ENCODE data around the gene LPP. TPM values are rescaled to one million over a fixed set of nuclear protein-coding genes. Genes with fewer than 3 reads are reported as not detected.

The LPP gene
- total RNA-seq, 1 donor from 2014 or later: 184 TPM

- no peaks in the 10 kb centered on the region for H3K9me3 Mint-ChIP-seq (ENCODE audit: unreplicated experiment)
- no peaks in the 10 kb centered on the region for H3K27me3 Mint-ChIP-seq (ENCODE audit: unreplicated experiment)
- no peak overlapping the region for H3K27ac Mint-ChIP-seq (ENCODE audit: unreplicated experiment)
- no peak overlapping the region for H3K4me3 Mint-ChIP-seq (ENCODE audit: unreplicated experiment)
- H3K36me3 Mint-ChIP-seq (ENCODE audit: unreplicated experiment): peaks cover 1% of the 10 kb centered on the region
- no peak for TF ChIP-seq CTCF (IDR thresholded peaks at IDR 0.05)
- DNase-seq (ENCODE audit: extremely low spot score, unreplicated experiment): no peak
- peaks cover 2% of the 10 kb centered on the region for H3K4me1 Mint-ChIP-seq (ENCODE audit: unreplicated experiment)
These were observed 569.0 kb downstream of the LPP start for GRCh38 chr3:188722963-188723362.

GRCh38 chr3:188727052-188727451, 573.1 kb downstream of the LPP start:
- Mint-ChIP-seq H3K36me3 (ENCODE audit: unreplicated experiment) (peaks cover 12% of the 10 kb centered on the region), H3K4me1 (ENCODE audit: unreplicated experiment) (peaks cover 4% of the 10 kb centered on the region), H3K27me3 (ENCODE audit: unreplicated experiment) (no peaks in the 10 kb centered on the region), H3K27ac (ENCODE audit: unreplicated experiment) (no peak overlapping the region), H3K4me3 (ENCODE audit: unreplicated experiment) (no peak overlapping the region), H3K9me3 (ENCODE audit: unreplicated experiment) (no peaks in the 10 kb centered on the region)
- TF ChIP-seq CTCF (IDR thresholded peaks at IDR 0.05): no peak
- no peak for DNase-seq (ENCODE audit: extremely low spot score, unreplicated experiment)

- Mint-ChIP-seq H3K36me3 (ENCODE audit: unreplicated experiment) (peaks cover 13% of the 10 kb centered on the region), H3K9me3 (ENCODE audit: unreplicated experiment) (no peaks in the 10 kb centered on the region), H3K27me3 (ENCODE audit: unreplicated experiment) (no peaks in the 10 kb centered on the region), H3K4me3 (ENCODE audit: unreplicated experiment) (no peak overlapping the region), H3K27ac (ENCODE audit: unreplicated experiment) (no peak overlapping the region), H3K4me1 (ENCODE audit: unreplicated experiment) (peaks cover 5% of the 10 kb centered on the region)
- DNase-seq (ENCODE audit: extremely low spot score, unreplicated experiment): no peak
- no peak for TF ChIP-seq CTCF (IDR thresholded peaks at IDR 0.05)
These were observed 574.5 kb downstream of the LPP start for GRCh38 chr3:188728371-188728896.

GRCh38 chr3:188729422-188729821, 575.5 kb downstream of the LPP start:
- H3K4me3 Mint-ChIP-seq (ENCODE audit: unreplicated experiment): no peak overlapping the region

GRCh38 chr3:188734395-188734794, 580.4 kb downstream of the LPP start:
- Mint-ChIP-seq H3K4me3 (ENCODE audit: unreplicated experiment) (no peak overlapping the region), H3K27ac (ENCODE audit: unreplicated experiment) (no peak overlapping the region), H3K36me3 (ENCODE audit: unreplicated experiment) (peaks cover 9% of the 10 kb centered on the region), H3K27me3 (ENCODE audit: unreplicated experiment) (no peaks in the 10 kb centered on the region), H3K4me1 (ENCODE audit: unreplicated experiment) (peaks cover 16% of the 10 kb centered on the region), H3K9me3 (ENCODE audit: unreplicated experiment) (no peaks in the 10 kb centered on the region)
- TF ChIP-seq CTCF (IDR thresholded peaks at IDR 0.05): no peak
- DNase-seq (ENCODE audit: extremely low spot score, unreplicated experiment): no peak

More at GRCh38 chr3:188729422-188729821, 575.5 kb downstream of the LPP start:
- H3K9me3 Mint-ChIP-seq (ENCODE audit: unreplicated experiment): no peaks in the 10 kb centered on the region
- H3K36me3 Mint-ChIP-seq (ENCODE audit: unreplicated experiment): peaks cover 13% of the 10 kb centered on the region
- no peaks in the 10 kb centered on the region for H3K27me3 Mint-ChIP-seq (ENCODE audit: unreplicated experiment)
- no peak for DNase-seq (ENCODE audit: extremely low spot score, unreplicated experiment)
- H3K27ac Mint-ChIP-seq (ENCODE audit: unreplicated experiment): no peak overlapping the region
- peaks cover 13% of the 10 kb centered on the region for H3K4me1 Mint-ChIP-seq (ENCODE audit: unreplicated experiment)
- TF ChIP-seq CTCF (IDR thresholded peaks at IDR 0.05): no peak

Measured in osteocyte (in vitro differentiated cells).